ENCODE results near the gene ODAD3. TPM values are rescaled to one million over a fixed set of nuclear protein-coding genes. Genes with fewer than 3 reads are reported as not detected.

Gene ODAD3
- total RNA-seq, 1 experiment from 2014 or later, result 3.9 TPM

- Histone ChIP-seq H3K79me2 (ENCODE audit: low read length) (no peaks in the 10 kb centered on the region), H3K4me1 (ENCODE audit: insufficient read depth, low read length) (no peaks in the 10 kb centered on the region), H3K9ac (ENCODE audit: low read length) (no peak overlapping the region), H3F3A (ENCODE audit: low read length, unreplicated experiment) (no peaks in the 10 kb centered on the region), H2AFZ (ENCODE audit: low read length) (no peak overlapping the region), H3K9me2 (replicated peaks; ENCODE audit: low read length) (no peaks in the 10 kb centered on the region), H3K36me3 (ENCODE audit: low read depth, low read length) (peaks cover 27% of the 10 kb centered on the region), H3K27ac (ENCODE audit: low read length) (no peak overlapping the region), H3K4me2 (ENCODE audit: low read length) (no peak overlapping the region), H4K20me1 (ENCODE audit: low read length) (no peaks in the 10 kb centered on the region), H3K4me3 (ENCODE audit: low read length) (no peak overlapping the region), H3K9me3 (ENCODE audit: low read length) (no peaks in the 10 kb centered on the region), H3K27me3 (ENCODE audit: low read length) (no peaks in the 10 kb centered on the region)
- DNase-seq (no peak), ATAC-seq (no peak)
- TF ChIP-seq EZH2phosphoT487 (IDR thresholded peaks at IDR 0.05; ENCODE audit: borderline replicate concordance, low read length) (no peak), CTCF (conservative IDR thresholded peaks at IDR 0.05; ENCODE audit: low read depth, low read length) (no peak), EZH2 (IDR thresholded peaks at IDR 0.05; ENCODE audit: low read length, unreplicated experiment) (no peak)
- no TSS peak for BruUV-seq (replicated peaks)
- CTCF ChIA-PET, result no interaction called here
- POLR2A ChIA-PET (ENCODE audit: unreplicated experiment), result no interaction called here
- intact Hi-C loops (cut with micrococcal nuclease), result no loop called here
Measured at GRCh38 chr19:11451327-11451870, 16.5 kb upstream of the ODAD3 start.

GRCh38 chr19:11450570-11451326 is 15.8 kb upstream of the ODAD3 start:
- Histone ChIP-seq H4K20me1 (ENCODE audit: low read length) (no peaks in the 10 kb centered on the region), H3K79me2 (ENCODE audit: low read length) (no peaks in the 10 kb centered on the region), H3F3A (ENCODE audit: low read length, unreplicated experiment) (no peaks in the 10 kb centered on the region), H3K9me2 (replicated peaks; ENCODE audit: low read length) (no peaks in the 10 kb centered on the region), H3K4me2 (ENCODE audit: low read length) (no peak overlapping the region), H3K9me3 (ENCODE audit: low read length) (no peaks in the 10 kb centered on the region), H3K36me3 (ENCODE audit: low read depth, low read length) (peaks cover 31% of the 10 kb centered on the region), H3K4me1 (ENCODE audit: insufficient read depth, low read length) (no peaks in the 10 kb centered on the region), H3K9ac (ENCODE audit: low read length) (no peak overlapping the region), H2AFZ (ENCODE audit: low read length) (no peak overlapping the region), H3K27me3 (ENCODE audit: low read length) (no peaks in the 10 kb centered on the region), H3K27ac (ENCODE audit: low read length) (no peak overlapping the region), H3K4me3 (ENCODE audit: low read length) (no peak overlapping the region)
- ChIA-PET CTCF (no interaction called here), POLR2A (ENCODE audit: unreplicated experiment) (no interaction called here)
- ATAC-seq (no peak), DNase-seq (no peak)
- no TSS peak for BruUV-seq (replicated peaks)
- intact Hi-C loops (cut with micrococcal nuclease), result no loop called here
- no peak for TF ChIP-seq EZH2phosphoT487 (IDR thresholded peaks at IDR 0.05; ENCODE audit: borderline replicate concordance, low read length)
- no peak for TF ChIP-seq EZH2 (IDR thresholded peaks at IDR 0.05; ENCODE audit: low read length, unreplicated experiment)
- no peak for TF ChIP-seq CTCF (conservative IDR thresholded peaks at IDR 0.05; ENCODE audit: low read depth, low read length)

- Histone ChIP-seq H2AFZ (ENCODE audit: low read length) (no peak overlapping the region), H3K9ac (ENCODE audit: low read length) (no peak overlapping the region), H3K4me2 (ENCODE audit: low read length) (no peak overlapping the region), H3K9me3 (ENCODE audit: low read length) (no peaks in the 10 kb centered on the region), H3K4me3 (ENCODE audit: low read length) (no peak overlapping the region), H3K4me1 (ENCODE audit: insufficient read depth, low read length) (no peaks in the 10 kb centered on the region), H3K79me2 (ENCODE audit: low read length) (no peaks in the 10 kb centered on the region), H3K36me3 (ENCODE audit: low read depth, low read length) (peaks cover 42% of the 10 kb centered on the region), H3K9me2 (replicated peaks; ENCODE audit: low read length) (no peaks in the 10 kb centered on the region), H3K27ac (ENCODE audit: low read length) (no peak overlapping the region), H3F3A (ENCODE audit: low read length, unreplicated experiment) (no peaks in the 10 kb centered on the region), H3K27me3 (ENCODE audit: low read length) (no peaks in the 10 kb centered on the region), H4K20me1 (ENCODE audit: low read length) (no peaks in the 10 kb centered on the region)
- BruUV-seq (replicated peaks), result TSS peak; percentile 57
- ChIA-PET POLR2A (ENCODE audit: unreplicated experiment) (no interaction called here), CTCF (no interaction called here)
- ATAC-seq (no peak), DNase-seq (no peak)
- intact Hi-C loops (cut with micrococcal nuclease), result no loop called here
- TF ChIP-seq EZH2phosphoT487 (IDR thresholded peaks at IDR 0.05; ENCODE audit: borderline replicate concordance, low read length), result no peak
- no peak for TF ChIP-seq EZH2 (IDR thresholded peaks at IDR 0.05; ENCODE audit: low read length, unreplicated experiment)
- no peak for TF ChIP-seq CTCF (conservative IDR thresholded peaks at IDR 0.05; ENCODE audit: low read depth, low read length)
Measured at GRCh38 chr19:11448923-11449554, 14.1 kb upstream of the ODAD3 start.
